H1 (cell line): ENCODE results near the gene CHMP6. TPM values are rescaled to one million over a fixed set of nuclear protein-coding genes. Genes with fewer than 3 reads are reported as not detected.

ENCODE experiments used
- FOSL1 ChIP-seq: IDR thresholded peaks from 2 replicates; pipeline ENCODE4 v1.6.1; 2011; ENCODE audit warnings: mild to moderate bottlenecking, low read depth, low read length, moderate library complexity; ENCODE audit not compliant: insufficient read depth
- HDAC2 ChIP-seq, 2 experiments: fragments of 300-600 bp in 1 of 2; sonication (generic) in 1 of 2; IDR thresholded peaks; 2 replicates each; pipeline ENCODE4 v1.6.1; 2011 to 2012; ENCODE audit warnings: low read depth in 2 of 2, low read length in 2 of 2, mild to moderate bottlenecking in 2 of 2, moderate library complexity in 2 of 2, borderline replicate concordance in 1 of 2, inconsistent platforms in 1 of 2
- KDM1A ChIP-seq: fragments of 200-600, 300-600 bp; sonication (generic); IDR thresholded peaks from 2 replicates; pipeline ENCODE4 v1.7.1; 2016; ENCODE audit warnings: mild to moderate bottlenecking, low read length, borderline replicate concordance
- NRF1 ChIP-seq: IDR thresholded peaks from 2 replicates; pipeline ENCODE4 v1.6.1; 2011; ENCODE audit warnings: mild to moderate bottlenecking, low read depth, low read length, improper control_type of control experiment
- polyA plus RNA-seq, 7 experiments: library from polyadenylated mRNA; depleted of rRNA in 3 of 7; stranded (reverse) in 5 of 7; unstranded in 2 of 7; fragments of >200 nt in 5 of 7; fragments of 200-250 nt in 2 of 7; gene quantifications; 1 replicate in 5 of 7; 2 replicates in 1 of 7; 4 replicates in 1 of 7; pipeline versions ENCODE4 v1.2.1 to v1.2.3, GENCODE V29; 2011 to 2013; ENCODE audit warnings: missing spikeins in 2 of 7, mixed read lengths in 2 of 7
- total RNA-seq: library from RNA; stranded (reverse); fragmentation: NEBNext Ultra II Directional; extraction: Animal tissue kit (Norgen Biotek cat#: 25700); gene quantifications from 2 replicates; pipeline ENCODE4 v1.2.1, GENCODE V29; 2021
- TF ChIP-seq, protein P1 (sequence below): IDR thresholded peaks from 2 replicates; pipeline ENCODE4 v1.6.1; 2012; ENCODE audit warnings: inconsistent platforms

Gene CHMP6
- total and polyA plus RNA-seq, 2 of the 8 experiments (the other 6 are each of a cell fraction or from before 2014, with no cell fraction given), result 15.7 to 24.3 TPM

DNA sequence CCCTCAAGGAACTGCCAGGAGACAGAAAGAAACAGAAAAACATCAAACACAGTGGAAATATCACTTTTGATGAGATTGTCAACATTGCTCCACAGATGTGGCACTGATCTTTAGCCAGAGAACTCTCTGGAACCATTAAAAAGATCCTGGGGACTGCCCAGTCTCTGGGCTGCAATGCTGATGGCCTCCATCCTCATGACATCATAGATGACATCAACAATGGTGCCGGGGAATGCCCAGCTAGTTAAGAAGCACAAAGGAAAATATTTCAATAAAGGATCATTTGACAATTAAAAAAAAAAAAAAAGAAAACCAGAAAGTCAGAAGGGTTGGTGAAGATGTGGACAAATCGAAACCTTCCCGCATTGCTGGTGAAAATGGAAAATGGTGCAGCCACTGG, 14.9 kb upstream of the CHMP6 start (continued):
- TF ChIP-seq, protein P1, sequence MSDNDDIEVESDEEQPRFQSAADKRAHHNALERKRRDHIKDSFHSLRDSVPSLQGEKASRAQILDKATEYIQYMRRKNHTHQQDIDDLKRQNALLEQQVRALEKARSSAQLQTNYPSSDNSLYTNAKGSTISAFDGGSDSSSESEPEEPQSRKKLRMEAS, result no peak
- TF ChIP-seq NRF1 (no peak), KDM1A (no peak), HDAC2 (IDR thresholded peaks at IDR 0.05; ENCODE audit: borderline replicate concordance in 1 of 2, low read depth in 2 of 2, low read length in 2 of 2) (no peak), FOSL1 (no peak)
